ENCODE results near the gene SLC43A2. TPM values are rescaled to one million over a fixed set of nuclear protein-coding genes. Genes with fewer than 3 reads are reported as not detected.

The SLC43A2 gene
- total and polyA plus RNA-seq, 2 experiments from 2014 or later = 2.5 to 5.3 TPM

DNA sequence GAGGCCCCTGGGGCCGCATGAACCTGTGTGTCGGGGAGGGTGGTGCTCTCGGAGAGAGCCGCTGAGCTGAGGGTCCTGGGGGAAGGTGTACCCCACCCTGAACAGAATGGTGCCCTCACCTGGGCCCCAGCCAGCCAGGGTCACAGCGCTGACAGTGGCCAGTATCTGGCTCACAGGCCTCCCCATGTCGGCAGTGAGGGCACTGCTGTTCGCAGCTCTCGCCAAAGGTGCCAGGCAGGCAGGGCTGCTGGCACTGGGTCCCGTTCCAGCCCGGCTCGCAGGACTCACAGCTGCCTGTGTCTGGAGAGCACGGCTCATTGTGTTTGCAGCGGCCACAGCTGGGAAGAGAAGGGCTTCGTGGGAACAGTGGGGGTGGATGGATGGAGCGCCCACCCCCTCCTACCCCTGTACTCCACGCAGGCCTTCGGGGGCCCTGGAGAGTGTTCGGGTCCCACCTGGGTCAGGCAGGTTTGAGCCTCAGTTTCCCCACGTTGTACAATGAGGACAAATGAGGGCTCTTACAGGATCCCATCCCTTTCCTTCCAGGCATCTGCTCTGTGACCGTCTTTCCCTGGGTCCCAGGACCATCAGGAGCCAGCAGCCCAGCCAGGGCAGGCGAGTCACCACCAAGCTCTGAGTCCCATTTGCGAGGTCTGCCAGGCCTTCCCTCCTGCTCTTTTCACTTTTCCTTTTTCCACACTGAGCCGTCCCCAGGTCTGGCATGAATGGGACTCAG, 11.9 kb upstream of the SLC43A2 start:
- Histone ChIP-seq H3K27me3 (peaks cover 8% of the 10 kb centered on the region), H3K9me3 (ENCODE audit: low read depth) (no peaks in the 10 kb centered on the region), H3K36me3 (no peaks in the 10 kb centered on the region), H3K4me1 (ENCODE audit: low read depth) (no peaks in the 10 kb centered on the region), H3K4me3 (no peak overlapping the region), H3K27ac (no peak overlapping the region)
- TF ChIP-seq, protein P1, sequence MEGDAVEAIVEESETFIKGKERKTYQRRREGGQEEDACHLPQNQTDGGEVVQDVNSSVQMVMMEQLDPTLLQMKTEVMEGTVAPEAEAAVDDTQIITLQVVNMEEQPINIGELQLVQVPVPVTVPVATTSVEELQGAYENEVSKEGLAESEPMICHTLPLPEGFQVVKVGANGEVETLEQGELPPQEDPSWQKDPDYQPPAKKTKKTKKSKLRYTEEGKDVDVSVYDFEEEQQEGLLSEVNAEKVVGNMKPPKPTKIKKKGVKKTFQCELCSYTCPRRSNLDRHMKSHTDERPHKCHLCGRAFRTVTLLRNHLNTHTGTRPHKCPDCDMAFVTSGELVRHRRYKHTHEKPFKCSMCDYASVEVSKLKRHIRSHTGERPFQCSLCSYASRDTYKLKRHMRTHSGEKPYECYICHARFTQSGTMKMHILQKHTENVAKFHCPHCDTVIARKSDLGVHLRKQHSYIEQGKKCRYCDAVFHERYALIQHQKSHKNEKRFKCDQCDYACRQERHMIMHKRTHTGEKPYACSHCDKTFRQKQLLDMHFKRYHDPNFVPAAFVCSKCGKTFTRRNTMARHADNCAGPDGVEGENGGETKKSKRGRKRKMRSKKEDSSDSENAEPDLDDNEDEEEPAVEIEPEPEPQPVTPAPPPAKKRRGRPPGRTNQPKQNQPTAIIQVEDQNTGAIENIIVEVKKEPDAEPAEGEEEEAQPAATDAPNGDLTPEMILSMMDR (IDR thresholded peaks at IDR 0.05; ENCODE audit: low read depth, low read length) = no peak
- no peak for DNase-seq (ENCODE audit: low read depth in 1 of 2, low spot score in 1 of 2)

DNA sequence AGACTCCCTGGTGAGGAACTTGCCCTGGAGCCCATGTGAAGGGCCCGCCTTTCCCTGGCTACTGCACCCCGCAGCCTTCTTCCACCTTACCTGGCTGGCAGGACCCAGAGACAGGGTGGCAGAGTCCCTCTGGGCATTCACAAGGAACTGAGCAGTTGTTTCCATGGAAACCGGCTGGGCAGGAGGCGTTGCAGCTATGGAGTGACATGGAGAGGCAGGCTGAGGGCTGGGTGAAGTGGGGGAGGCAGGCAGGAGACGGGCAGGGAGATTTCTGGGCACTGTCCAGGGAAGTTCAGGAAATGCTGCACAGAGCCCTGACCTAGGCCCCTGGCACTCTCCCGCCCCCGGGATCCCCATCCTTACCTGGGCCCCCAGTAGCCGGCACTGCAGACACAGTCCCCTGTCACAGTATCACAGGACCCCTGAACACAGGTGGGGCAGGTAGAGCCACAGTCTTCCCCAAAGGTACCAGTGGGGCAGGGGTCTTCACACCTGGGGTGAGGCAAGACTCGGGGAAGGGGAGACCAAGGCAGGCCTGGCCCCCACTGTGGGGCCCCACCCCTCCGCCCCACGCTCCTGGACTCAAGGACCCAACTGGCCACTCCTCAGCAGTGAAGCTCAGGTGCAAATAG, 11.0 kb upstream of the SLC43A2 start:
- H3K4me1 ChIP-seq (ENCODE audit: low read depth) = no peaks in the 10 kb centered on the region
- TF ChIP-seq, protein P1 (IDR thresholded peaks at IDR 0.05; ENCODE audit: low read depth, low read length) = no peak
- no peaks in the 10 kb centered on the region for H3K36me3 ChIP-seq
- H3K27ac ChIP-seq = no peak overlapping the region
- peaks cover 8% of the 10 kb centered on the region for H3K27me3 ChIP-seq
- no peak for DNase-seq (ENCODE audit: low read depth in 1 of 2, low spot score in 1 of 2)
- no peaks in the 10 kb centered on the region for H3K9me3 ChIP-seq (ENCODE audit: low read depth)
- H3K4me3 ChIP-seq = no peak overlapping the region

DNA sequence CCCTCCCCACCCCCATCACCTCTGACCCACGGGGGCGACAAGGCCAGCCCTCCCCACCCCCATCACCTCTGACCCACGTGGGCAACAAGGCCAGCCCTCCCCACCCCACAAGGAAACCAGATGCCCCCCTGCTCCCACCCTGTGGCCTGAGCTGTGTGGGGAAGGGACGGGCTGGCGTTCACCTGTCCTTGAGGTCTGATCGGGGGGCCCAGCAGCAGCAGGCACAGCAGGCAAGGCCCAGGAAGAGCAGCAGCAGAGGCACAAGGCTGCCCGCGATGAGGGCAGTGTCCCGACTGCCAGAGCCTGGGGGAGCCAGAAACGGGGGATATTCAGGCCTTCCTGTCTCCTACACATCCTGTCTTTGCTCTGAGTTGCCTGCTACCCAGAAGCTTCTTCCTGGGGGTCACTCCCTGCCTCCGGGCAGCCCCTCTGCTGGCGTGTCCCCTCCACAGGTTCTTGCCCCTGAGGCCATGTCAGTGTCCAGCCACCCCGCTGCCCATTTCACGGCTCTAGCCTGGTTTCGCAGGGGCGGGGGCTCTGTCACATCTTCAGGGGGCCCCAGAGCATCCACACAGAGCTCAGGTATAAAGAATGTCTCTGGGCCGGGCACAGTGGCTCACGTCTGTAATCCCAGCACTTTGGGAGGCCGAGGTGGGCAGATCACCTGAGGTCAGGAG, 10.1 kb upstream of the SLC43A2 start:
- TF ChIP-seq, protein P1 (IDR thresholded peaks at IDR 0.05; ENCODE audit: low read depth, low read length) = no peak
- H3K36me3 ChIP-seq = no peaks in the 10 kb centered on the region
- no peaks in the 10 kb centered on the region for H3K9me3 ChIP-seq (ENCODE audit: low read depth)
- no peak overlapping the region for H3K27ac ChIP-seq
- no peaks in the 10 kb centered on the region for H3K4me1 ChIP-seq (ENCODE audit: low read depth)
- DNase-seq (ENCODE audit: low read depth in 1 of 2, low spot score in 1 of 2) = no peak
- H3K27me3 ChIP-seq = peaks cover 6% of the 10 kb centered on the region
- H3K4me3 ChIP-seq = no peak overlapping the region

DNA sequence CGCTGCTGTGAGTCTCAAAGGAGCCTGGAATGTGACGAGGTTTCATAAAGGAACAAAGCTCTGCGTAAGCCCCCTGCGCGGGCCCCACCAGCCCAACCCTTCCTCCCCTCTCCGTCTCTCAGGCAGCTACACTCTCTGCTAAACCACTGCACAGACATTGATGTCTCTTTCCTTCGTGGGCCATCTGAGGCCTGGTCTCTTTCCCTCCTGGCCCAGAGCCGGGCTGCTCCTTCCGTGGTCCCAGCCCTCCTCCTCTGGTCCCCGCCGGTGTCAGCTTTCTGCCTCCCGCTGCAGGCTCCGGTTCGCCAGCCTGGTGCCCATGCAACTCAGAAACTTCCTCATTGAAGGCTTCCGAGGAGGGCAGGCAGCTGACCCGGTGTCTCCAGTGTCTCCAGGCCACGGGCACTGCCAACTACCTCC, 9.5 kb upstream of the SLC43A2 start:
- Histone ChIP-seq H3K9me3 (ENCODE audit: low read depth) (no peaks in the 10 kb centered on the region), H3K4me1 (ENCODE audit: low read depth) (no peaks in the 10 kb centered on the region), H3K4me3 (no peak overlapping the region), H3K27ac (no peak overlapping the region), H3K27me3 (no peaks in the 10 kb centered on the region), H3K36me3 (no peaks in the 10 kb centered on the region)
- no peak for DNase-seq (ENCODE audit: low read depth in 1 of 2, low spot score in 1 of 2)
- TF ChIP-seq, protein P1 (IDR thresholded peaks at IDR 0.05; ENCODE audit: low read depth, low read length) = no peak

DNA sequence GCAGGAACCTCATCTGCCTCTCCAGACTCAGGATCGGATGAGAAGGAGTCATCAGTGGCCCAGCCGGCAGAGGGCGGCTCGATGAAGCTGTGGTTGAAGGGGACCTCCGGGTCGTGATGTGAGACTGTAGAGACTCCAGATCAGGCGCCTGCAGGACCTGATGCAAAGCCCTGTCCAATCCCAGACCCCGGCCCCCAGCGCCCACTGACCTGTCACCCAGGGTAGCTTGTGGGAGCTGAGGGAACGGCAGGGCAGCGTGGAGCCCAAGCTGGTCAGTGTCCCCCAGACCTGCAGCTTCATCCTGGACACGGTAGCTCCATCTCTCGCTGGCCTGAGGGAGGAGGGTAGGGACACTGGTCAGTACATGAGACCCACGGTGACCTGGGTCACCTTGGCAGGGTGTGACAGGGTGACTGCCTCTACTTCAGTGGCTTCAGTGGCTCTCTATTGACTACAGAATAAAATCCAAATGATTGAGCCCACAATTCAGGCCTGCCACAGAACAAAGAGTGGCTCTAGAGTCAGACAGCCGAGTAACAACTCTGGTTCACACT, 8.2 kb upstream of the SLC43A2 start:
- TF ChIP-seq, protein P1 (IDR thresholded peaks at IDR 0.05; ENCODE audit: low read depth, low read length) = no peak
- no peak overlapping the region for H3K27ac ChIP-seq
- no peaks in the 10 kb centered on the region for H3K9me3 ChIP-seq (ENCODE audit: low read depth)
- H3K36me3 ChIP-seq = no peaks in the 10 kb centered on the region
- no peak overlapping the region for H3K4me3 ChIP-seq
- DNase-seq (ENCODE audit: low read depth in 1 of 2, low spot score in 1 of 2) = no peak
- H3K4me1 ChIP-seq (ENCODE audit: low read depth) = no peaks in the 10 kb centered on the region
- H3K27me3 ChIP-seq = no peaks in the 10 kb centered on the region
